Kidney glomerular epithelial cell (primary cell): ENCODE results near the gene NOS1AP.
A peak's percentile ranks its signal among the peaks of the same experiment; 100 is the strongest.

ENCODE experiments used
- DNase-seq: peaks from one replicate; lab custom pipeline; 2025; lab: John Stamatoyannopoulos, UW

Gene NOS1AP

DNA sequence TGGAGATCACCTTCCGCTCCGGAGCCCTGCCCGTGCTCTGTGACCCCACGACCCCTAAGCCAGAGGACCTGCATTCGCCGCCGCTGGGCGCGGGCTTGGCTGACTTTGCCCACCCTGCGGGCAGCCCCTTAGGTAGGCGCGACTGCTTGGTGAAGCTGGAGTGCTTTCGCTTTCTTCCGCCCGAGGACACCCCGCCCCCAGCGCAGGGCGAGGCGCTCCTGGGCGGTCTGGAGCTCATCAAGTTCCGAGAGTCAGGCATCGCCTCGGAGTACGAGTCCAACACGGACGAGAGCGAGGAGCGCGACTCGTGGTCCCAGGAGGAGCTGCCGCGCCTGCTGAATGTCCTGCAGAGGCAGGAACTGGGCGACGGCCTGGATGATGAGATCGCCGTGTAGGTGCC, 297.6 kb downstream of the NOS1AP start:
- no peak for DNase-seq

DNA sequence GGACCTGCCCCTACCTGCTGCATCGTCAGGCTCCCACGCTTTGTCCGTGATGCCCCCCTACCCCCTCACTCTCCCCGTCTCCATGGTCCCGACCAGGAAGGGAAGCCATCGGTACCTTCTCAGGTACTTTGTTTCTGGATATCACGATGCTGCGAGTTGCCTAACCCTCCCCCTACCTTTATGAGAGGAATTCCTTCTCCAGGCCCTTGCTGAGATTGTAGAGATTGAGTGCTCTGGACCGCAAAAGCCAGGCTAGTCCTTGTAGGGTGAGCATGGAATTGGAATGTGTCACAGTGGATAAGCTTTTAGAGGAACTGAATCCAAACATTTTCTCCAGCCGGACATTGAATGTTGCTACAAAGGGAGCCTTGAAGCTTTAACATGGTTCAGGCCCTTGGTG, 298.3 kb downstream of the NOS1AP start:
- DNase-seq = no peak

DNA sequence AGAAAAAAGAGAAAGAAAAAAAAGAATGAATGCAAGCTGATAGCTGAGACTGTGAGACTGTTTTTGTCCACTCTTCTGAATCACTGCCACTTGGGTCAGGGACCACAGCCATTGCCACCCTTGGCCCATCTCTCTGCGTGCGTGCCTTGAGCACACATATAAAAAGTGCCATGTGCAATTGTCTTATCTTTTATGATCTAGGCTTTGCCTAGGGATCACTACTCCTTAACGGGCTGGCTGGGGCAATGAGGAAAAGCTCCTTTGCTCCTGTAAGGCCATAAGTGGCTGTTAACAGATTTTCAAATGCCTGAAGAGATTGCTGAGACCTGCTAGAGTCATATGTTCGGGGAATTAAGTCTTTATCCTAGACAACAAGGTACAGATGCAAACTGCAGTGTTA, 299.0 kb downstream of the NOS1AP start:
- no peak for DNase-seq

DNA sequence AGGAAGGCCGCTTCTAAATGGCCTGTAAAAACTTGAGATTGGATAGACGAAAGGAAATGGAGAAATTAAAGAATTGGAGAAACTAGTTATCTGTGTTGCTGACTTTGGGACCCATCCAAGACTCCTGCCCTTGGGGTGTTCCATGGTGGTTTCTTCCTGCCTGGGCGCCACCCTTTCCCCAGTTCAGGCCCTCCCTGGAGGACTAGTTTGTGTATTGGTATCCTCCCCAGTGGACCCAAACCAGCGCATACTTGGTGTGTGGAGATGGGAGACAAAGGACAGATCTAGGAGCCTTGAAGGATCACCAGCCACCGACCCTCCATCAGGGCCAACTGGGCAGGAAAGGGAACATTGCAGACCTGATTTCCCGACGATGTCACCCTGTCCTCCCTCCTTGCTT, 300.1 kb downstream of the NOS1AP start:
- no peak for DNase-seq

DNA sequence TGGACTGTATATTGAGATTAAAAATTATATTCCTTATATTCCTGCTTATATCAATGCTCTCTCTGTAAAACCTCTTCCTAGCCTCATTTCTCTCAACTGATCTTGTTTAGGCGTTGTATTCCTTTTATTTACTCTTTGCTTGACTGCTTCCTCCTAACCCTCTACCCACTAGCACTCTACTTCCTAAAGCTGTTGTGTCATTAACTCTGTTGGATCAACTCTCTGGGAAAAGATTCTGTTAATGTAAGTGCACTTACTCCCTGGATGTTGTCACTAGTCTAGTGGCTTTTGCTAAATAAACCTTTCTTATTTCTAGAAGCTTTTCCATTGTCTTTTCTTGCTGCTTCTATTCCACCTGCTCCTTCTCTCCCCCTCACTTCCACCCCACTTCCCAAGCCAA, 300.7 kb downstream of the NOS1AP start:
- no peak for DNase-seq

DNA sequence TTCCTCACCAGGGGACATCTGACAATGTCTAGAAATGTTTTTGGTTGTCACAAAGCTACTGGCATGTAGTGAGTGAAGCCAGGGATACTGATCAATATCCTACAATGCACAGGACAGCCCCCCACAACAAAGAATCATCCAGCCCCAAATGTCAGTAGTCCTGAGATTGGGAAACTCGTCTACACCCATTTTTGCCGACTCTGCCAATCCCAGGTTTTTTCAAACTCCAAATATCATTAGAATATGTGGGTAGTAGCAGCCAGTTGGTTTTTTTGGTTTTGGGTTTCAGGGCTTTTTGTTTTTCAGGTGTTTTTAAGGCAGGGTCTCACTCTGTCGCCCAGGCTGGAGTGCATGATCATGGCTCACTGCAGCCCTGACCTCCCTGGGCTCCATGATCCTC, 301.2 kb downstream of the NOS1AP start:
- no peak for DNase-seq

DNA sequence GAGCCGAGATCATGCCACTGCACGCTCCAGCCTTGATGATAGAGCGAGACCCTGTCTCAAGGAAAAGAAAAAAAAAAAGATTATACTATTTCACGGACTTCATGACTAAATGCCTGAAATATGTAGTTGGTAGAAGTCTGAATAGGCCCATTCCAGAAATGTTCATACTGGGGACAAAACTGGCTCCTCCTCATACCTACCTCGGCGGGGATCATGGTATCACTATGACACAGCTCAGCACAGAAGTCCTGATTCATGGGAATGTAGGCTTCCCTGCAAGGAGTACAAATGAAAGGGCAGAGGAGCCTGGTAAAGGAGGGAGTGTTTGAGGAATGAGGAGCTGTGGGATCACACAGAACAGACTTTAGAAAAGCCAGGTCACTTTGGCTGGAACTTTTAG, 302.1 kb downstream of the NOS1AP start:
- DNase-seq = no peak

DNA sequence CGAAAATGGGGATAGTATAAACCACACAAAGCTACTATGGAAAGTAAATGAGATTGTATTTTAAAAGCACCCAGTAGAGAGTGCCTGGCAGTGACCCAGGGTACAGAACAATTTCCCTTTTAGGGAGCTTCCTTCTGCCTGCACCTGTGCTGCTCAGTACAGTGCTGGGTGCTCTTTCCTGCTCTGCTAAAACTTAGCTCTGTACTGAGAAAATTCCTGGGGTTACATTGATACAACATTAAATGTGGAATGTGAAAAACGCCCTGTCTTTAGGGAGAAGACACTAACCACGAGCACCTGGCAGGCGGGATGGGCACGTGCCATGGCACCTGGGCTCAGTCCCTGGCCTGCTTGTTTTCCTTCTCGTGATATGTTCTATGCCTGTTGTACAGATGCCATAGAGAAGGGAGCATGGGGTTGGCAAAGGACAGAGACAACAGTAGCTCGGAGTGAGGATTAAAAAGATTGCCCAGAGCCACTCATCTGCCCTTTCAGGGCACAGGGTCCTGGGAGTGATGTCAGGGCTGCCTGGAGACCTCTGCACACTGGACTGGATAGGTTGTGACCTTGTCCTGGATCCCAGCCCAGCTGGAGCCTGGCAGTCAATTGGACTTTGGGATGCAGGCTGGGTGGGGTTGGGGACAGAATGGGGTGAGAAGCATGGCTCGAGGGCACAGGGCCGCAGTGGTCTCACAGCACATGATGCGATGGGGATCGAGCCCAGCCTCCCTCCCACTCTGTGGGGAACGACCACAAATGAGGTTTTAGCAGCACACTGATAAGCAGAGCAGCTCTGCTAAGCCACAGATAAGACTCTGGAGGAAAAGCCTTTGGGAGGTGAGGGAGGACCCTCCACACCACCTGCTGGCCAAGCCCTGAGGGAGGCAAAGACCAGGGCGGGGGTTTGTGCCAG, 302.9 kb downstream of the NOS1AP start:
- DNase-seq = no peak

DNA sequence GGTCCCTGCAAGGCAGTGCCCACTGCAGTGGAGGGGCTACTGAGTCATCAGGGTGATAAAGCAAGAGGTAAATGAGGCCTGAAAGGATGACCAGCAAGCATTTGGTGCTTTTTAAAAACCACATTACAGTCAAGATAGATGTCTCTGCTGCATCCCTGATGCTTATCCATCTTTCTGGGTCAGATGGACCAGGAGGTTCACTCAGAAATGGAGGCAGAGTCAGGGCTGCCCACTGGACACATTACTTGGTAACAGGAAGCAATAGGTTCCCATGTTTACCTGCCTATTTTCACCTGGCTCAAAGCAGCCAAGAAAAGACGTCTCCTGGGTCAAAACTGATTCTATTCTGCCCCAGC, 303.6 kb downstream of the NOS1AP start:
- no peak for DNase-seq

DNA sequence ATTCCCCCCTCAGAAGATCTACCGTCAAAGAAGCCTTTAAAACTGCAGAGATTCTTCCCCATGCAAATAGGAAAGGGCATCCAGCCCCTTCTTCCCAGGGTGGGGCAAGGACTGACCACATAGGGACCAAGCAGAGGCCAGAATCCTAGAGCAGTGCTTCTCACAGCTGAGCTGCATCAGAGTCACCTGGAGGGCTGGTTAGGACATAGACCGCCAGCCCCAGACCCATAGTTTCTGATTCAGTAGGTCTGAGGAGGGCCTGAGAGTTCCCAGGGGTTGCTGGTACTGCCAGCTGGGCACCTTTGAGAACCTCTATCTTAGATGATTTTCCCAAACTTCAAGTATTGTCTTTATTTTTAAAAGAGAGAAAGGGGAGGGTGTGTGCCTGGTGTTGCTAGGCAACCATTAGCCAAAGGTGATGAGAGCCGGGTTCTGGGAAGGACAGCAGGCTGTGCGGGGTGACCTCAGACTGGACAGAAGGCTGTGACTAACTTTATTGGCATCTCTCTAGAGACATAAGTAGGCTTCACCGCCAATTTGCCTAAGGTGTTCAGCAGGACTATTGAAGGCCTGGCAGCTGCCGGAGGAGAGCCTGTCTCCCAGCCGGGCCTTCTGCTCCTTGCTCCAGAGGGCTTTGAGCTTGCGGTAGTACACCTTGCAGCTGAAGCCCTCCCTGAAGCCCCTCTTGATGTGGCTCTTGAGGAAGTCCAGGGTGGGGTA, 304.2 kb downstream of the NOS1AP start:
- peak; percentile 67 for DNase-seq

DNA sequence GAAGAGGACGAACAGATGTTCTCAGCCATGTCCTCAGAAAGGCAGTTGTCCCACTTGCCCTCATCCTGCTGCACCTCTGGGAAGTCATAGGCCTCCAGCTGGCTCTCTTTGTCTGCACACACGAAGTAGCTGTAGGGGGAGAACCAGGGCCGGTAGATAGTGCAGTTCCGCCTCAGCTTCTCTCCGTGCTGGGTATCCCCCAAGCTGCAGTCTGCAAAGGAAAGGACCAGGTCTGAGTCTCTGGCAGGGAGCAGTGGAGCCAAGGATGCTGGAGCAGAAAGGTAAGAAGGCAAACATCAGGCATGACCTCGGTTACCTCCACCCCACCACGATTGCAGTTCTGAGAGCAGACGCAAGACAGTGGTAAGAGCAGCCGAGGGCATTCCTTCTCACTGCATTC, 304.9 kb downstream of the NOS1AP start:
- DNase-seq = no peak

DNA sequence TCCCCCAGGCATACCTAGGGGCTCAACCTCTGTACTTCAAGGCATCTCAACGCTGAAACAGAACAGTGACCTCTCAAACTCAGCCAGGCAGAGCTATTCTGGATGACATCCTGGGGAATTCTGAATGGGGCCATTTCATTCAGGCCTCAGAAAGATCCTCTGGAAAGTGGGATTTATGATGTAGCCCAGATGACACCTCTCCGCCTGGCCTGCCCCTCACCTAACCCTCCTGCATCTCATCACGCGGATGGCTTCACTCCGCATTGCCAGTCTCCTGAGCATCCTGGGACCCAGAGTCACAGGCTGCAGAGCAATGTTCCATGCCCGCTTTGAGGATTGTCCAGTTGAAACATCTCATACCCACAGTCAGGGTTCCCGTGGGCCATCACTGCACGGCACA, 306.0 kb downstream of the NOS1AP start:
- DNase-seq = no peak

DNA sequence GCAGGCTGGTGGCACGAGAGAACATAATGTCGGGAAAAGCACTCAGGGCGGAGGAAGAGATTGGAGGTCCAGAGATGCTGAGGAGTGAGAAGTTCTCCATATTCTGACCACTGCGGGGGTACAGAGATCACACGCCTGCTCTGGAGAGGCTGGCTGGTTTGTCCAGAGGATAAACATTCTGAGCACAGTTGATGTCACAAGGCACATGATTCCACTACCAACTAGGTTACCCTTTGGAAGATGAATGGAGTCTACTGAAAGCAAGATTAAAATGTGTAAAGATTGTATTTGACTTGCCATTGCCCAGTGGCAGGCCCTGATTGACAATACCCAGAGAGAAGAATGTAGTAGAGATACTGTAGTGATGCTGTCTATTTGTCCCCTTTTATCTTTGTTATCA, 307.2 kb downstream of the NOS1AP start, which contains the start of gene SPATA46:
Gene SPATA46 (minus strand): TSS at position 164 of the 400 bp plus-strand sequence. CDS start 64 bp downstream, at position 100.
- DNase-seq = no peak

DNA sequence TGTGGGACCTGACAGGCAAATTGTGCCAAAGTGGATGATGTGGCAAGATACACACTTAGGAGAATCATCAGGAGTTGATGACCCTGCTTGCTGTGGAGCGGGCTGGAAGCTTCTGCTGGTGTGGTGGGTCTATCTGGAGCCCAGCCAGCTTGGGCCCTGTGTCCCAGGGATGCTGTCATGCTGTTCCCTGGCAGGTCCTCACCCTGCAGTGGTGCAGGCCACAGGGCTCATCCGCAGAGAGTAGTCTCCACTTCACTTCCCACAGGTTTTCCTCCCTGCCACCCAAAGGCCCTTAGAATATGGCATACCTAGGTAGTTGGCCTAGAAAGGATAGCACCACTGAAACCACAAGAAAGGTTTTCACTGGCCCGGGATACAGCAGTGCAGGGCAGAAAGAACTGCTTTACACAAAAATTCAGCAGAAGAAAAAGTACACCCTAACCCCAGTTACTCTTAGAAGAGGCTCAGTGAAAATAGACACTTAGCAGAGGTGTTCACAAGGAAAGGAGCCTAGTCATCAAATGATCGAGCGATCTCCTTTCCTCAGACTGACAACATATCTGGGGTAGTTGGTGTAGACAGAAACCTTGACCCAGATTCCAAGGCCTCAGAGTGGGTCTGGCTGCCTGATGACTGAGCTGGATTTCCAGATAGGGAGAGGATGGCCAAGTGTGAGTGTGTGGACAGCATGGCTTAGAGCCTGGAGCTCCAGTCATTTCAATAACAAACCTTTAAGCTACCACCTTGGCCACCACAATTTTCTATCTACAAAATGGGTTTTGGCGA, 310.8 kb downstream of the NOS1AP start:
- no peak for DNase-seq

DNA sequence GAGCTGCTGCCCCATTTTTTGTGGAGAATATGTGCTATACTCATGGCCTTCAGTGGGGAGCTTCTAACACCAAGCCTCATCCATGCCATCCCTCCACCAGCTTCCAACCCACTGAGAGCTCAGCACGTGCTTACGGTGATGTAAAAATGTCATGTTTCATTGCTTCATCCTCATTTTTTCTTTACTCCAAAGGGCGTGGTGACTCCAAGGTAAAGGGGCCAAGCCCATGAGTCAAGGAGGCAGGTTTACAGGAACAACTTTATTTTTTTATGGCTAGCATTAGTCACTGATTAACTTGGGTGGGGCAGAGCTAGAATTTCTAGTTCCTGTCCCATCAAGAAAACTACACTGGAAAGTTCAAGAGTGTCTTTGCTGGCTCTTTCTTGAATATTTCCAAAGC, 311.9 kb downstream of the NOS1AP start, which contains the start of gene C1orf226:
Gene C1orf226 (plus strand): TSS at position 346 of the 400 bp plus-strand sequence. CDS start 174 bp downstream, outside the sequence.
- no peak for DNase-seq

DNA sequence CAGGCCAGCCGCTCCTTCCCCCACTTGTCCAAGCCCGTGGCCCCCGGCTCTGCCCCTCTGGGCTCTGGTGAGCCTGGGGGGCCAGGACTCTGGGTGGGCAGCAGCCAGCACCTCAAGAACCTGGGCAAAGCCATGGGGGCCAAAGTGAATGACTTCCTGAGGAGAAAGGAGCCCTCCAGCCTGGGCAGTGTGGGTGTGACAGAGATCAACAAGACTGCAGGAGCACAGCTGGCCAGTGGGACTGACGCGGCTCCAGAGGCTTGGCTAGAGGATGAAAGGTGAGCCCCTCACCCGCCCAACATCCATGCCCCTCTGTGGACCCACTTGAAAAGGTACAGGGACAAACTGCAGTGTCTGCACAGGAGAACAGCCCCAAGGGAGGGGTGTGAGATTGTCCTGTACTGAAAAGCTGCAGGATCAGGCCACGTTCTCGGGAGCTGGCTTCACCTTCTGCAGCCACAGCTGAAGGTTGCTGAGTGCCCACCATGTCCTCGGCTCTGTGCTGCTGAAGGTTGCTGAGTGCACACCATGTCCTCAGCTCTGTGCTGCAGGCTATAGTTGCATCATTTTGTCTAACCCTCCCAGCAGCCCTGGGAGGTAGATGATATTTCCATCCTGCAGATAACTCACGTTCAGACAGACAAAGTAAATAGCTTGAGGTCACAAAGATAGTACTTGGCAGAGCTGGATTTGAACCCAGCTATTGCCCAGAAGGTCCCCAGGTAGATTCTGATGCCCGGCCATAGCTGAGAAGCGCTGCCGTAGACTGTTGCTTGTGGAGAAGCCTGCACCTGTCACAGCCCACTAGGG, 312.7 kb downstream of the NOS1AP start:
- no peak for DNase-seq

DNA sequence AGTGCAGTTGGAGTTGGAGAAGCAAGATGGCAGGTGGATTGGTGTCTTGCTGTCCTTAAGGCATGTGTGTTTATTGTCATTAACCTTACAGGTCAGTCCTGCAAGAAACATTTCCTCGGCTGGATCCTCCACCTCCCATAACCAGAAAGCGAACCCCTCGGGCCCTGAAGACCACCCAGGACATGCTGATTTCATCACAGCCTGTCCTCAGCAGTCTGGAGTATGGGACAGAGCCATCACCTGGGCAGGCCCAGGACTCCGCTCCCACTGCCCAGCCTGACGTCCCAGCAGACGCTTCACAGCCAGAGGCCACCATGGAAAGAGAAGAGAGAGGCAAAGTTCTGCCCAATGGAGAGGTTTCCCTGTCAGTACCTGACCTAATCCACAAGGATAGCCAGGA, 313.6 kb downstream of the NOS1AP start:
- no peak for DNase-seq

DNA sequence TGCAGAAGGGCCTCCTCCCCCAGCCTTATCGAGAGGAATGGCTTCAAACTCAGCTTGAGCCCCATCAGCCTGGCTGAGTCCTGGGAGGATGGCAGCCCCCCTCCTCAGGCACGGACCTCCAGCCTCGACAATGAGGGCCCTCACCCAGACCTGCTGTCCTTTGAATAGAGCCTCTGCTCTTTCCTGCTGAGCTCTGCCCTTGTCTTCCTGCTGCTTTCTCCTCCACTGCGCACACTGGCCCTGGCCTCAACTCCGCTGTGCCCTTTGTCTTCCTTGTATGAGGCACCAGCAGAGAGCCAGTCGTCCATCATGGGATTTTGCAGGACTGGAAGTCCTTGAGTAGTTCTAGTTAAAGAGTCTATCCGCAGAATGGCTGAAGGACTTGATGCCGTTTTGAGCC, 314.0 kb downstream of the NOS1AP start:
- DNase-seq = no peak

DNA sequence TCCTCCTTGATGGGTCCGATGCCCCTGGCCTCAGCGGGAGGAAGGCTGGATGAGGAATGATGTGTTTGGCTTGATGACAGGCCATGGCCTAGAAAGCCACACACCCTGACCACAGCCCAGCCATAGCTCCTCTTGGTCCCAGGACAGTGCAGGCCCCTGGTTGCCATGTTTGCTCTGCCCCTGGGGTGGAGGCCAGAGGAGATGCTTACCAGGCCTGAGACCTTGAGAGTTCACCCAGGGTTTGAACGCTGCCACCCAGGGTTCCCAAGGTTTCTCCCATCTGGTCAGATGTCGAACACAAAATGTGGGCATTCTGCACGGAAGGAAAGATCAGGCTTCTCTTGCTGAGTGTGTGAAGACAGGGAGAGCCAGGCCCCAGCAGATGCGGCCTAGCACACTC, 314.6 kb downstream of the NOS1AP start:
- no peak for DNase-seq

DNA sequence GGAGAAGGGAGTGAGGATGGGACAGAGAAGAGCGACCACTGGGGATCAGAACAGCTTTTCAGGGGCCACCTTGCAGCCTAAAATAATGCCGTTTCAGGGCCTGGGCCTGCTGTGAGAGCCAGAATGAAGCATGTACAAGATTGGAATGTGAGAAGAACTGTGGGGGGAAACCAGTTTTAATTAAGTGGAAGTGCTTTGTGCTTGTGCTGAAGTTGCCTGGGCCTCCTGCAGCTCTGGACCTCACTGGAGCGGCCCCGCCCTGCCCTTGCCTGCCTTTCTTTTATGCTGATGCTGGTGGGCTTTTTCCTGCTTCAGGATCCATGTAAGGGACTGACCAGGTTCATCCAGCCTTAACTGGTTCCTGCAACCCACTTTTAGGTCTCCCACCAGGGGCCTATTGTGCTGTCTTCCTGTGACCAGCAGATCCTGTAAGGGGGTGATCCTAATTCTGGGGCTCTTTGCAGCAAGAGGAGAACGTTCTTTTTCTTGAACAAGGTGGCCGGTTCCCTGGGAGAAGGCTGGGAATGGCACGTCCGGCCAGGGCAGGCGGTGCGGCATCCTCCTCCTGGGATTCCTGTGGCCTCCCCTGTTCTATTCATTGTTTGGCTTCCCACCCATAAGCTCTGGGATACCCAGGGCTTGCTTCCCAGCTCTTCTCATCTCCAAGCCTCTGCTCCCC, 315.2 kb downstream of the NOS1AP start:
- no peak for DNase-seq

DNA sequence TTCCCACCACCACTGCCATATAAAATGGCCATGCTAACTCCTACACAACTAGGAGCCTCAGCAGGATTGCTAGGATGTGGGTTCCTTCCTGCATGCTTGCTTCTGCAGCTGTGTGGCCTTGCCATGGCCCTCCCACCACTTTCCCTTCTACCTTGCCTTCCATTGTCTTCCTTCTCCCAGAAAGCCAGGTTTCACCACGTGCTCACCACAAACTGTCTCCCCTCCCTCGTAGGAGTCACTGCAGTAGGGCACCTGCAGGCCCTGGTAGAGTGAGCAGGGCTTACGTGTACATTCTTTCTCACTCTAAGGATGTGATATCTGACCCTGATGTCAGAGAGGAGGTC, 315.8 kb downstream of the NOS1AP start:
- no peak for DNase-seq
